NCI-H146 treated with DMSO at 0.1 percent for 48 hours (cell line): Measurements from ENCODE around the gene KCTD13.
"Not testable (repeated sequence)": the region's sequence is repeated elsewhere in the genome, so short reads cannot be mapped to it uniquely, and the experiment has no call there.

ENCODE experiments used
- DNase-seq: peaks from one replicate; lab custom pipeline; 2025; ENCODE audit not compliant: unreplicated experiment; lab: John Stamatoyannopoulos, UW

The KCTD13 gene

DNA sequence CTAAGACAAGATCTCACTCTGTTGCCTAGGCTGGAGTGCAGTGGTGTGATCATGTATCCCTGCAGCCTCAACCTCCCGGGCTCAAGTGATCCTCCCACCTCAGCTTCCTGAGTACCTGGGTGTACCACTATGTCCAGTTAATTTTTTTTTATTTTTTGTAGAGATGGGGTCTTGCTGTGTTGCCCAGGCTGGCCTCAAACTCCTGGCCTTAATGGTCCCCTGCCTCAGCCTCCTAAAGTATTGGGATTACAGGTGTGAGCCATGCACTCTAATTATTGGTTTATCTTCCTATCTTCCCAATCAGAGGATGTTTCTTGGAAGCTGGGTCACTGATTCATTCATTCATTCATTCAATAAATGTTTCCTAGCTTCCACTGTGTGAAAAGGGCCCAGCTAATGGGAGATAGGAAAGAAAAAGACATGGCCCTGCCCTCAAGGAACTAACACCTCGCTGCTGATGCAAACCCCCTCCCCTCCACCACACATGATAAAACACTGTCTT lies 17.3 kb downstream of the KCTD13 start:
- DNase-seq: no peak

GRCh38 chr16:29907973-29908372 lies 18.1 kb downstream of the KCTD13 start:
- DNase-seq: no peak

DNA sequence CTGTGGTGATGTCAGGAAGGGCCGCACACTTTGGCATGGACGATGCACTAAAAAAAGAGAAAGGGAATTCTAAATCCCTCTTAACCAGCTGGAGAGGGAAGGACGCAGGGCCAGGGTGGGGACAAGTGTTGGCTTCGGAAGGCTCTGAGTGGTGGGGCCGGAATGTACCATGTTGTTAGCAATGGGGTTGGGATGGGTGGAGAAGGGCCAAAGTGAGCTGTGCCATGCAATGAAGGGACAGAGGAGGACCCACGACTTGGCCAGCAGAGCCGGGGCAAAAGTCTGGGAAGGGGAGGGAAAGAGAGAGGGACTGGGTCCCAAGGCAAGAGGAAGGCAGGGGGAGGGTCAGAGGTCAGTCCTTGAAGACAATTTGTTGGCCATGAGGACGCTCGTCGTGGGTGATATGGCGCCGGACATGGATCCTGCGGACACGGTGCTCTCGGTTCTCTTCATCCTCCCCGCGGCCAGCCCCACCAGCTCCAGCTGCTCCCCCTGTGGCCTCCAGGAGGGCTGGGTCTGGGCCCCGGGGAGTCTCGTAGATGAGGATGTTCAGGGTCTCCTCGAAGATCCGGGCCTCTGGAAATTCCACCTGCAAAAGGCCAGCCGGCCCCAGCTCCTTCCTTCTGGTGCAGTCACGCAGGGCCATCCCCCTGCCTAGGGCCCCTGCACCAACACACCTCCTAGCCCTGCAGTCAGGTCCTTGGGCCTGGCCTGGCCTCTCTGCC lies 19.3 kb downstream of the KCTD13 start:
- DNase-seq: no peak

DNA sequence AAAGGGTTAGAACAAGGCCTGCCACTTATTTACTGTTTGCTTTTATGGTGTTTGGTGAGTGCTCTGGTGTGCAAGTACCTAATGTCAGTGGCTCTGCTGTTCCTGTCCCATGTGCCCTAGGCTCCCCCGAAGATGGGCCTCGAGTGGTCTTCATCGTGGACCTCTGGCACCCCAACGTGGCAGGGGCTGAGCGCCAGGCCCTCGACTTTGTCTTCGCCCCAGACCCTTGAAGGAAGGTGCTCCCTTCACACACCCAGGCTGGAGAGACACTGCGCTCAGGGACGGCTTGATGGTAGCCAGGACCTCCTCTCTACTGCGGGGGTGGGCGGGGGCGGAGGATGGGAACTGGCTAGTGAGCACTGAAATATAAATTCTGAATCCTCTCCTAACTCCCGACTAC lies 20.4 kb downstream of the KCTD13 start:
- DNase-seq: no peak

- DNase-seq: no peak
These were observed 21.1 kb downstream of the KCTD13 start for GRCh38 chr16:29904947-29905346.

- DNase-seq: no peak
These were observed 22.4 kb downstream of the KCTD13 start for GRCh38 chr16:29903590-29903989.

DNA sequence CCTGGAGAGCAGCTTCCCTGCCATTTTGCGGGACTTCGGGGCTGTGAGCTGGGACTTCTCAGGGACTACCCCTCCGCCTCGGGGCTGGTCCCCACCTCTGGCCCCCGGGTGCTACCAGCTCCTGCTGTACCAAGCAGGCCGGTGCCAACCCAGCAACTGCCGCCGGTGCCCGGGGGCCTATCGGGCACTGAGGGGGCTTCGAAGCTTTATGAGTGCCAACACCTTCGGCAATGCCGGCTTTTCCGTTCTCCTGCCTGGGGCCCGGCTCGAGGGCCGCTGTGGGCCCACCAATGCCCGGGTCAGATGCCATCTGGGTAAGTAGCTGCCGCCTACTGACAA lies 24.4 kb downstream of the KCTD13 start:
- DNase-seq: no peak

- no peak for DNase-seq
These were observed 25.0 kb downstream of the KCTD13 start for GRCh38 chr16:29900888-29901606.

DNA sequence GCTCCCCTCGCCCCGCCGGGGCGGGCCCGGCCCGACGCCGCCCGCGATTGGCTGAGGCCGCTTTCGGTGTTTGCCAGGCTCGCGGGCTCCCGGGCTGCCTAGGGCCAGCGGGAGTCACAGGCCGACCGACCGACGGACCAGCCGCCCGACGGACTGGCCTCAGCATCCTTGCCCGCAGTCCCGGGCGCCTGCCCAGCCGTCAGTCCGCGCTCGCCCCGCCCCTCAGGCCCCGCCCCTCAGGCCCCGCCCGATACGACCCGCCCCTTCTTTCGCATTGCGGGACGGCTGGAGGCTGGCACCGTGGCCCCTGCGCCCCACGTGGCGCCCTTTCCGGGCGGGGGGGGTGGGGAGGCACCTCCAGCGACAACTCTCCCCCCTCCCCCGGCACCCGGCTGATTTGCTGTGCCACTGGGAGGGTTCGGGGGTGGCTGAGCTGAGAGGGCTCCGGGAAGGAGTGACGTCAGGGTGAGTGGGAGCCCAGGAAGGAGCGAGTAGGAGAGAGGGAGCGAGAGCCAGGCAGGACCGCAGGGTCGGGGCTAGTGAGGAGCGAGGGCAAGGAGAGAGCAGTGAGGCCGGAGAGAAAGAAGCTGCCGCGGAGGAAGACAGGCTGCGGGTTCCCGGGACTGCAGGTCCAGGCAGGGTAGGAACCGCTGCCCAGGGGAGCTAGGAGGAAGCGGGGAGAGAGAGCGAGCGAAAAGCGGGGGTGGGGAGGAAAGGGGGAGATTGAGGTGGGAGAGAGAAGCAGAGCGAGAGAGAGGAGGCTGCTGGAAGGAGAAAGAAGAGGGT lies 25.7 kb downstream of the KCTD13 start, which contains the start of gene ASPHD1:
Gene ASPHD1, plus strand, starts transcription at position 387 of the 786 bp plus-strand sequence. CDS start 484 bp downstream, outside the sequence.
- peak; percentile 71 for DNase-seq

- peak; percentile 97 for DNase-seq
These were observed 26.4 kb downstream of the KCTD13 start, which contains the start of gene SEZ6L2 for GRCh38 chr16:29899516-29900101. SEZ6L2 (minus strand) TSS chr16:29899550; CDS start chr16:29899019, 531 bp downstream.

GRCh38 chr16:29898804-29899515 lies 27.1 kb downstream of the KCTD13 start:
- DNase-seq: peak; percentile 40

DNA sequence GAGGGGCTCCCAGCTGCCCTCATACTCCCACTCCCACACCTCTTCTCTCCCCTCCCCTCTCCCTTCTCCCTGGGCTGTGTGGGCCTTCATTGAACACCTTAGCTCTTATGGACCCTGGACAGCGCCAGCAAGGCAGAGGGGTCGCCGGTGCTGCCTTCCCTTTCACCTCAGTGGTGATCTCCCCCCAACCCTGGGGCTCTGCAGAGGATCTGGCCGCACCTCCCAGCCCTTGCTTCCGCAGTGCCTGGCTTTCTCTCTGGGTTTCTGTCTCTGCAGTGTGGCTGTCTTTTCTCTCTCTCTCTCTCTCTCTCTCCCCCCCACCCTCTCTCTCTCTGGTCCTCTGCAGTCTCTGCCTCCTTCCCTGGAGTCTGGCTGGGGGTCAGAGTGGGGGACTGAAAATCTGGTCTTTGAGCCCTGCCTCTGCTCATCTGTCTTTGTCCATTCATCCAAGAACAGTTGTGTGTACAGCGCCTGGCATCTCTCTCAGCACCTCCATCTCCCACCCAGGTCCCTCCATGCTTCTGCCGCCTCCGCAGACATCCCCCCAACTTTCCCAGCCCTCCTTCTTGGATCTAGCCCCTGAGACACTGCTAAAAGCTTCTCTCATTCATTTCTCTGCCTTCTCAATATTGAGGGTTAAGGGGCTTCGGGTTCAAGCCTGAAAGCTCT lies 27.8 kb downstream of the KCTD13 start:
- no peak for DNase-seq

- no peak for DNase-seq
These were observed 28.7 kb downstream of the KCTD13 start for GRCh38 chr16:29897333-29897732.

- DNase-seq: no peak
These were observed 29.2 kb downstream of the KCTD13 start for GRCh38 chr16:29896841-29897240.

- no peak for DNase-seq
These were observed 31.7 kb downstream of the KCTD13 start for GRCh38 chr16:29894352-29894751.

DNA sequence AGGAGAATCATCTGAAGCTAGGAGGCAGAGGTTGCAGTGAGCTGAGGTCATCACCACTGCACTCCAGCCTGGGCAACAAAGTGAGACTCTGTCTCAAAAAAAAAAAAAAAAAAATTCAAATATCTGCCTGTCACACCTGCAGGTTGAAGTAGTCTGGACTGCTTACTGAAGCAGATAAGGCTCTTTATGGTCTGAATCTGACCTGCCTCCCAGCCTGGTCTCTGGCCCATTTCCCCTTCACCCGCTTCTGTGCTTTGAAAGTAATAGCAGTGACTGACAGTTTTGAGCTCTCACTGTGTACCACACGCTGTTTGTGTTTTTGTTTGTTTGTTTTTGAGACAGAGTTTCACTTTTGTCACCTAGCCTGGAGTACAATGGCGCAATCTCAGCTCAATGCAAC lies 32.5 kb downstream of the KCTD13 start:
- DNase-seq: no peak

GRCh38 chr16:29892458-29892813 lies 33.6 kb downstream of the KCTD13 start:
- DNase-seq: no peak

DNA sequence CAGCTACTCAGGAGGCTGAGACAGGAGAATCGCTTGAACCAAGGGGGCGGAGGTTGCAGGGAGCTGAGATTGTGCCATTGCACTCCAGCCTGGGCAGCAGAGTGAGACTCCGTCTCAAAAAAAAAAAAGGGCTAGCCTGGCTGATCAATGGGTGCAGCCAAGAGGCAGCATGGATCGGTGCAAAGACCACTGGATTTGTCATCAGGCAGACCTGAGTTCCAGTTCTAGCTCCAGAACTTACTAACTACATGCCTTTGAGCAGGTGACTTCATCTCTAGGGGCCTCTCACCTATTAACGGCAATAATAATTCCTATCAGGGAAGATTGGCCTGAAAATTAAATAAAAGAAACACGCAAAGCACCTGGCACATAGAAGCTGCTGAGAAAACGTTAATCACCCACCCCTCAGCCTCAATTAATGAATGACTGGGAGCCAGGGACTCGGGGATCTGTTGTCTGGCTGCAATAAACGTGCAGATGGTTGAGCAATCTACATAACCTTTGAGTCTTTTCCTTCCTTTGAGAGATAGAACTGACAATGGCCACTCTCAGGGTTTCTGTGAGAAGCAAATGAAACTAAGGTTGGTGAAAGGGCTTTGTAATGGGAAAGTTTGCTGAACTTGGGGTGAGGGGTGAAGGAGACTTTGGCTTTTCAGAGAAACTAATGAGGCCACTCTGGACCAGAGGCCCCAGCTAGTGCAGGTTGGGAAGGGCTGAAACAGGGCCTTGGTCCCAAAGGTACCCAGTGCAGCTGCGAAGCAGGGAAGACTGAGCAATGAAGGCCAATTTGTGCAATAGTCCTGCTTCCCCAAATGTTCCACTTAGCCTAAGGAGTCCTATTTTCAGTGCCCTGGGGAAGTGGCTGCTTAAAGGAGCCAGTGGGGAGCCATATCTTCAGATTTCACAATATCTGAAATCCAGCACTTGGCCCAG lies 34.2 kb downstream of the KCTD13 start:
- DNase-seq: no peak

DNA sequence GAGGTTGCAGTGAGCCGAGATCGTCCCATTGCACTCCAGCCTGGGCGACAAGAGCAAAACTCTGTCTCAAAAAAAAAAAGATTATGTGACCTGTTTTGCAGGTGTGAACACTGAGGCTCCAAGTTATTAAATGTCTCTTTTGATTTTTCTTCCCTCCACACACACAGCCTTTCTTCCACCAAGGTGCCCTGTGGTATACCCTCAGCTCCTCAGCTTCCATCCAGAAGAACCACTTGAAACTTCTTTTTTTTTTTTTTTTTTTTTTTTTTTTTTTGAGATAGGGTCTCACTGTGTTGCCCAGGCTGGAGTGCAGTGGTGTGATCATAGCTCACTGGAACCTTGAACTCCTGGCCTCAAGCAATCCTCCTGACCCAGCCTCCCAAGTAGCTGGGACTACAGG lies 36.7 kb downstream of the KCTD13 start:
- not testable (repeated sequence) for DNase-seq
